ENCODE data around the gene HSPA4. TPM values are rescaled to one million over a fixed set of nuclear protein-coding genes. Genes with fewer than 3 reads are reported as not detected.
"Not testable (repeated sequence)": the region's sequence is repeated elsewhere in the genome, so short reads cannot be mapped to it uniquely, and the experiment has no call there.

Gene HSPA4
- total and polyA plus RNA-seq, 4 donors, result 33.0 to 102 (median 62.5) TPM

DNA sequence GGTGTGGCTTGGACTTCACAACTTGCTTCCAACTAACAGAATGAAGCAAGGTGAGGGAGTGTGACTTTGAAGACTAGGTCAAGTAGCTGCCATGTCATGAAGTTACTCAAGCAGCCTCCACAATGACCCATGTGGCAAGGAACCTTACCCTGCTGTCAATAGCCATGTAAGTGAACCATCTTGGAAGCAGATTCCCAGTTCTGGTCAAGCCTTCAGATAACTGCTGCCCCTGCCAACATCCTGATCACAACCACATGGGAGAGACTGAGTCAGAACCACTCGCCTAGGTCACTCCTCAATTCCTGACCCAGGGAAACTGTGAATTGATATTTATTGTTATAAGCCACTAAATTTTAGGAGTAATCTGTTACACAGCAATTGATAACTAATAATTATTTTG, 36.3 kb upstream of the HSPA4 start:
- no peak for DNase-seq
- Histone ChIP-seq H3K27me3 (ENCODE audit: control insufficient read depth in 3 of 3, insufficient read depth in 3 of 3, low read length in 2 of 3) (no peaks in the 10 kb centered on the region), H3K9me3 (ENCODE audit: control insufficient read depth in 4 of 4, insufficient read depth in 3 of 4, low read length in 3 of 4) (no peaks in the 10 kb centered on the region), H3K4me1 (ENCODE audit: control insufficient read depth in 5 of 5, insufficient read depth in 5 of 5, low read length in 5 of 5) (no peaks in the 10 kb centered on the region), H3K9ac (ENCODE audit: insufficient read depth in 1 of 2, low read length in 2 of 2) (no peak overlapping the region), H3K27ac (ENCODE audit: low read depth in 1 of 2, low read length in 1 of 2) (no peak overlapping the region), H3K4me3 (no peak overlapping the region), H3K36me3 (ENCODE audit: control insufficient read depth in 4 of 4, insufficient read depth in 4 of 4, low read length in 4 of 4) (peaks cover 4 to 12% (median 10%) of the 10 kb centered on the region in 4 donors)
- ATAC-seq (ENCODE audit: insufficient read depth, low FRiP score), result no peak
- TF ChIP-seq, protein P1, sequence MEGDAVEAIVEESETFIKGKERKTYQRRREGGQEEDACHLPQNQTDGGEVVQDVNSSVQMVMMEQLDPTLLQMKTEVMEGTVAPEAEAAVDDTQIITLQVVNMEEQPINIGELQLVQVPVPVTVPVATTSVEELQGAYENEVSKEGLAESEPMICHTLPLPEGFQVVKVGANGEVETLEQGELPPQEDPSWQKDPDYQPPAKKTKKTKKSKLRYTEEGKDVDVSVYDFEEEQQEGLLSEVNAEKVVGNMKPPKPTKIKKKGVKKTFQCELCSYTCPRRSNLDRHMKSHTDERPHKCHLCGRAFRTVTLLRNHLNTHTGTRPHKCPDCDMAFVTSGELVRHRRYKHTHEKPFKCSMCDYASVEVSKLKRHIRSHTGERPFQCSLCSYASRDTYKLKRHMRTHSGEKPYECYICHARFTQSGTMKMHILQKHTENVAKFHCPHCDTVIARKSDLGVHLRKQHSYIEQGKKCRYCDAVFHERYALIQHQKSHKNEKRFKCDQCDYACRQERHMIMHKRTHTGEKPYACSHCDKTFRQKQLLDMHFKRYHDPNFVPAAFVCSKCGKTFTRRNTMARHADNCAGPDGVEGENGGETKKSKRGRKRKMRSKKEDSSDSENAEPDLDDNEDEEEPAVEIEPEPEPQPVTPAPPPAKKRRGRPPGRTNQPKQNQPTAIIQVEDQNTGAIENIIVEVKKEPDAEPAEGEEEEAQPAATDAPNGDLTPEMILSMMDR (IDR thresholded peaks at IDR 0.05; ENCODE audit: control extremely low read depth, extremely low read depth), result no peak
- WGBS, 2 donors, result 97 to 98% methylated on average over 1 of the region's 1 CpG

DNA sequence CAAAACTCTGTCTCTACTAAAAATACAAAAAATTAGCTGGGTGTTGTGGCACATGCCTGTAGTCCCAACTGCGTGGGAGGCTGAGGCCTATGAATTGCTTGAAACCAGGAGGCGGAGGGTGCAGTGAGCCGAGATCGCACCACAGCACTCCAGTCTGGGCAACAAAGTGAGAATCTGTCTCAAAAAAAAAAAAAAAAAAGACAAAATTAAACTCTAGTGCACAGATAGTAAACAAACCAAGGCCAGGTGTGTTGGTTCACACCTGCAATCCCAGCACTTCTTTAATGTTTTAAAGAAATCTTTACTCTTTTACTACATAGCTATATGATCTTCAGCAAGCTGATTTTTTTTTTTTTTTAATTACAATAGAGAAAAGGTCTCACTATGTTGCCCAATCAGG, 33.8 kb upstream of the HSPA4 start:
- DNase-seq (no peak), ATAC-seq (ENCODE audit: insufficient read depth, low FRiP score) (no peak)
- H3K36me3 ChIP-seq (ENCODE audit: control insufficient read depth in 4 of 4, insufficient read depth in 4 of 4, low read length in 4 of 4), result peaks cover 4 to 12% (median 9%) of the 10 kb centered on the region in 4 donors
- no peaks in the 10 kb centered on the region for H3K27me3 ChIP-seq (ENCODE audit: control insufficient read depth in 3 of 3, insufficient read depth in 3 of 3, low read length in 2 of 3)
- 77 to 87% methylated on average over 4 of the region's 4 CpGs for WGBS, 2 donors
- H3K27ac ChIP-seq (ENCODE audit: low read depth in 1 of 2, low read length in 1 of 2), result no peak overlapping the region
- no peak overlapping the region for H3K9ac ChIP-seq (ENCODE audit: insufficient read depth in 1 of 2, low read length in 2 of 2)
- no peaks in the 10 kb centered on the region for H3K4me1 ChIP-seq (ENCODE audit: control insufficient read depth in 5 of 5, insufficient read depth in 5 of 5, low read length in 5 of 5)
- H3K9me3 ChIP-seq (ENCODE audit: control insufficient read depth in 4 of 4, insufficient read depth in 3 of 4, low read length in 3 of 4), result no peaks in the 10 kb centered on the region
- H3K4me3 ChIP-seq, result no peak overlapping the region
- TF ChIP-seq, protein P1 (IDR thresholded peaks at IDR 0.05; ENCODE audit: control extremely low read depth, extremely low read depth), result no peak

DNA sequence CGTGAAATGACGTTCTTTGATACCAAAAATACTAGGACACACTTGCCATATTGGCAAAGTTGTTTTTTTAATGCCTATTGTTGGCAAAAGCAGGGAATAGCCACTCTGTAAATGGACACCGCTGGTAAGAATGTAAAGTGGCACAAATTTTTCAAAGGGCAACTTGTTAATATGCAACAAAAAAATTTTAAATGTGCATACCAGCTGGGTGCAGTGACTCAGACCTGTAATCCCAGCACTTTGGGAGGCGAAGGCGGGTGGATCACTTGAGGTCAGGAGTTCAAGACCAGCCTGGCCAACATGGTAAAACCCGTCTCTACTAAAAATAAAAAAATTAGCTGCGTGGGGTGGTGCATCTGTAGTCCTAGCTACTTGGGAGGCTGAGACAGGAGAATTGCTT, 32.3 kb upstream of the HSPA4 start:
- not testable (repeated sequence) for H3K9ac ChIP-seq (ENCODE audit: insufficient read depth in 1 of 2, low read length in 2 of 2); H3K27me3 ChIP-seq (ENCODE audit: control insufficient read depth in 3 of 3, insufficient read depth in 3 of 3, low read length in 2 of 3); ATAC-seq (ENCODE audit: insufficient read depth, low FRiP score); DNase-seq; H3K4me1 ChIP-seq (ENCODE audit: control insufficient read depth in 5 of 5, insufficient read depth in 5 of 5, low read length in 5 of 5); H3K4me3 ChIP-seq; H3K27ac ChIP-seq (ENCODE audit: low read depth in 1 of 2, low read length in 1 of 2); H3K9me3 ChIP-seq (ENCODE audit: control insufficient read depth in 4 of 4, insufficient read depth in 3 of 4, low read length in 3 of 4)
- WGBS, 2 donors, result 95 to 97% methylated on average over 7 of the region's 7 CpGs
- peaks cover 6 to 12% (median 8%) of the 10 kb centered on the region in 4 donors for H3K36me3 ChIP-seq (ENCODE audit: control insufficient read depth in 4 of 4, insufficient read depth in 4 of 4, low read length in 4 of 4)

DNA sequence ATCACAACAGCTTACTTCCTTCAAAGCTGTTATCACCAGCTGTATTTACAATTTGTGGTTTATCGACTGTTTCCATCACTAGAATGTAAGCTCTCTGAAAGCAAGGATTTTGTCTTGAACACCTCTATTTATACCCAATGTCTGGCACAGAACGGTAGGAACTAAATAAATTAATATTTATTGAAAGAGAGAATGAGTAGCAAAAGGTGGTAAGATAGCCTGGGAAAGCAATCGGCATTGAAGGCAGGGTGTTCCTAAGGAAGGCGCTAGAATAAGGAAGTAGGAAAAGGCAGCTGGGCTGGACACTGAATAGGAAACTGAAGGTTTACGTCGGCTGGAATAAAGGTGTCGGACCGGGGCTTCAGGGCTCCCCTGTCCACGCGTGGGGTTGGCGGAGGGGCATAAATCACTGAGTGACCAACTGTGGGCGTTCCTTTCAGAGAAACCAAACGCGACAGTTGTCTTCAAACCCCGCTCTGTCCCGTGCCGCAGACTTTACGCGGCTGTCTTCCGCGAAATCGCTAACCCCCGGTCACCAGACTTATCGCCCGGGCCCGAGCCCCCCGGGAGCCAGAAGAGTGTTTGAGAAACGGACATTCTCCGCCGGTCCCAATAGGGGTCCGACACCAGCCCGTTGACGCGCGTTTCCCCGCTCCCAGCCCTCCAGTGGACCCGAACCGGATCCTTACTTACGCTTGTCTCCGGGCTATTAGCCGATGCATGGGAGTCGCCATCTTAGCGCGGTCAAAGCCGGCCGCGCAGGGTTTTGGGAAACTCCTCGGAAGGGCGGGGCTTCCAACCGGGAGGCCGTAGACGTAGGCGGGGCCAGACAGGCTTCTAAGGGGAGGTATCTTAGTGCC, 25.8 kb upstream of the HSPA4 start, which contains the start of gene ZCCHC10:
TSS of gene ZCCHC10 (minus strand) at position 746 of the 860 bp plus-strand sequence. CDS start at position 734, 12 bp downstream.
- Histone ChIP-seq H3K9ac (ENCODE audit: insufficient read depth in 1 of 2, low read length in 2 of 2) (peak within 1 kb of the TSS; percentile 88 to 93), H3K36me3 (ENCODE audit: control insufficient read depth in 4 of 4, insufficient read depth in 4 of 4, low read length in 4 of 4) (peaks cover 0 to 2% (median 0%) of the 10 kb centered on the region in 4 donors), H3K27me3 (ENCODE audit: control insufficient read depth in 3 of 3, insufficient read depth in 3 of 3, low read length in 2 of 3) (no peaks in the 10 kb centered on the region), H3K27ac (ENCODE audit: low read depth in 1 of 2, low read length in 1 of 2) (peak within 1 kb of the TSS; percentile 92 to 95), H3K4me3 (peak within 1 kb of the TSS; percentile 80), H3K9me3 (ENCODE audit: control insufficient read depth in 4 of 4, insufficient read depth in 3 of 4, low read length in 3 of 4) (no peaks in the 10 kb centered on the region), H3K4me1 (ENCODE audit: control insufficient read depth in 5 of 5, insufficient read depth in 5 of 5, low read length in 5 of 5) (peaks cover 0 to 14% (median 4%) of the 10 kb centered on the region in 5 donors)
- ATAC-seq (ENCODE audit: insufficient read depth, low FRiP score), result peak; percentile 100
- TF ChIP-seq, protein P1 (IDR thresholded peaks at IDR 0.05; ENCODE audit: control extremely low read depth, extremely low read depth), result no peak
- 0% methylated on average over 53 of the region's 53 CpGs for WGBS, 2 donors
- peak; percentile 97 to 98 (median 98) for DNase-seq

All from lung (tissue), 12 donors.